ENCODE results near the gene HYCC2. TPM values are rescaled to one million over a fixed set of nuclear protein-coding genes. Genes with fewer than 3 reads are reported as not detected.
"Not testable (repeated sequence)": the region's sequence is repeated elsewhere in the genome, so short reads cannot be mapped to it uniquely, and the experiment has no call there.

The HYCC2 gene
- total RNA-seq, 4 donors from 2014 or later = 2.8 to 36.3 (median 21.1) TPM

- no peaks in the 10 kb centered on the region for H3K9me3 ChIP-seq
- no peak overlapping the region for H3K4me3 ChIP-seq
- TF ChIP-seq CTCF (IDR thresholded peaks at IDR 0.05) (no peak), POLR2A (IDR thresholded peaks at IDR 0.05) (no peak)
- peaks cover 9 to 11% of the 10 kb centered on the region in 2 donors for H3K4me1 ChIP-seq
- no peak overlapping the region for H3K27ac ChIP-seq
- H3K27me3 ChIP-seq = no peaks in the 10 kb centered on the region
- no peaks in the 10 kb centered on the region for H3K36me3 ChIP-seq
- DNase-seq = no peak
- intact Hi-C loops (cut with DNase I; ENCODE audit: low total_unique reads) = no loop called here
Observed at GRCh38 chr2:201073071-201073470, 1.6 kb upstream of the HYCC2 start.

GRCh38 chr2:201072201-201072530, 695 bp upstream of the HYCC2 start:
- Histone ChIP-seq H3K4me3 (peak overlapping the region; percentile 84 to 93), H3K27me3 (no peaks in the 10 kb centered on the region), H3K4me1 (peaks cover 11 to 13% of the 10 kb centered on the region in 2 donors), H3K27ac (peak overlapping the region; percentile 88 to 89), H3K9me3 (no peaks in the 10 kb centered on the region), H3K36me3 (no peaks in the 10 kb centered on the region)
- no peak for DNase-seq
- intact Hi-C loops (cut with DNase I; ENCODE audit: low total_unique reads) = no loop called here
- no peak for TF ChIP-seq CTCF (IDR thresholded peaks at IDR 0.05)
- TF ChIP-seq POLR2A (IDR thresholded peaks at IDR 0.05) = no peak

GRCh38 chr2:201070948-201071478, 458 bp downstream of the HYCC2 start:
- H3K36me3 ChIP-seq = no peaks in the 10 kb centered on the region
- intact Hi-C loops (cut with DNase I; ENCODE audit: low total_unique reads) = no loop called here

GRCh38 chr2:201064797-201065329, 6.6 kb downstream of the HYCC2 start:
- Histone ChIP-seq H3K27ac (no peak overlapping the region), H3K4me3 (no peak overlapping the region), H3K27me3 (no peaks in the 10 kb centered on the region), H3K36me3 (no peaks in the 10 kb centered on the region), H3K9me3 (no peaks in the 10 kb centered on the region), H3K4me1 (peaks cover 0 to 5% of the 10 kb centered on the region in 2 donors)
- intact Hi-C loops (cut with DNase I; ENCODE audit: low total_unique reads) = no loop called here
- TF ChIP-seq CTCF (IDR thresholded peaks at IDR 0.05) (no peak), POLR2A (IDR thresholded peaks at IDR 0.05) (no peak)
- DNase-seq = no peak

More at GRCh38 chr2:201070948-201071478, 458 bp downstream of the HYCC2 start:
- H3K27ac ChIP-seq = peak overlapping the region; percentile 88 to 89
- DNase-seq = no peak
- peaks cover 11 to 13% of the 10 kb centered on the region in 2 donors for H3K4me1 ChIP-seq
- H3K4me3 ChIP-seq = peak overlapping the region; percentile 84 to 93
- TF ChIP-seq CTCF (IDR thresholded peaks at IDR 0.05) = no peak
- no peak for TF ChIP-seq POLR2A (IDR thresholded peaks at IDR 0.05)
- no peaks in the 10 kb centered on the region for H3K27me3 ChIP-seq
- no peaks in the 10 kb centered on the region for H3K9me3 ChIP-seq

GRCh38 chr2:201063516-201063915, 8.0 kb downstream of the HYCC2 start:
- H3K4me1 ChIP-seq; H3K36me3 ChIP-seq; H3K27me3 ChIP-seq; H3K4me3 ChIP-seq; DNase-seq; intact Hi-C loops (cut with DNase I; ENCODE audit: low total_unique reads); H3K27ac ChIP-seq; H3K9me3 ChIP-seq: not testable (repeated sequence)
